GM21737 (cell line): ENCODE results near the gene TDRD7.

Experiments
- ATAC-seq: cut with Tn5 transposase; IDR thresholded peaks from one replicate; pipeline ENCODE4 v1.9.1; 2021; ENCODE audit warnings: mild to moderate bottlenecking, moderate library complexity; ENCODE audit not compliant: unreplicated experiment

The TDRD7 gene

GRCh38 chr9:97411789-97412625 lies at the start of gene TDRD7:
TSS of gene TDRD7 (plus strand) at chr9:97412096. CDS start at chr9:97428466, 16,370 bp downstream.
- ATAC-seq: peak; percentile 85

GRCh38 chr9:97362777-97363545 lies 48.9 kb upstream of the TDRD7 start:
- no peak for ATAC-seq

- no peak for ATAC-seq
Observed at GRCh38 chr9:97363661-97364299, 48.1 kb upstream of the TDRD7 start.

- no peak for ATAC-seq
Observed at GRCh38 chr9:97364769-97365490, 47.0 kb upstream of the TDRD7 start.

GRCh38 chr9:97365634-97366033 lies 46.3 kb upstream of the TDRD7 start:
- no peak for ATAC-seq

- ATAC-seq: no peak
Observed at GRCh38 chr9:97366476-97366875, 45.4 kb upstream of the TDRD7 start.

- ATAC-seq: no peak
Observed at GRCh38 chr9:97366889-97367288, 45.0 kb upstream of the TDRD7 start.

GRCh38 chr9:97367729-97368128 lies 44.2 kb upstream of the TDRD7 start:
- ATAC-seq: no peak

GRCh38 chr9:97368964-97369363 lies 42.9 kb upstream of the TDRD7 start:
- no peak for ATAC-seq

- no peak for ATAC-seq
Observed at GRCh38 chr9:97372580-97372979, 39.3 kb upstream of the TDRD7 start.

GRCh38 chr9:97373331-97373730 lies 38.6 kb upstream of the TDRD7 start:
- no peak for ATAC-seq

GRCh38 chr9:97374811-97375210 lies 37.1 kb upstream of the TDRD7 start:
- no peak for ATAC-seq

GRCh38 chr9:97376902-97377301 lies 35.0 kb upstream of the TDRD7 start:
- no peak for ATAC-seq

- ATAC-seq: no peak
Observed at GRCh38 chr9:97382099-97382718, 29.7 kb upstream of the TDRD7 start.

GRCh38 chr9:97384406-97385262 lies 27.3 kb upstream of the TDRD7 start:
- ATAC-seq: no peak

GRCh38 chr9:97385626-97386264 lies 26.2 kb upstream of the TDRD7 start:
- no peak for ATAC-seq

GRCh38 chr9:97386265-97386633 lies 25.6 kb upstream of the TDRD7 start:
- no peak for ATAC-seq

GRCh38 chr9:97386733-97387503 lies 25.0 kb upstream of the TDRD7 start:
- ATAC-seq: no peak
